GM03348 (cell line): ENCODE results near the gene GBA2.

Experiments used
- DNase-seq: peaks from one replicate; pipeline ENCODE4 v3.0.0; 2012; ENCODE audit warnings: low spot score

GBA2 gene

DNA sequence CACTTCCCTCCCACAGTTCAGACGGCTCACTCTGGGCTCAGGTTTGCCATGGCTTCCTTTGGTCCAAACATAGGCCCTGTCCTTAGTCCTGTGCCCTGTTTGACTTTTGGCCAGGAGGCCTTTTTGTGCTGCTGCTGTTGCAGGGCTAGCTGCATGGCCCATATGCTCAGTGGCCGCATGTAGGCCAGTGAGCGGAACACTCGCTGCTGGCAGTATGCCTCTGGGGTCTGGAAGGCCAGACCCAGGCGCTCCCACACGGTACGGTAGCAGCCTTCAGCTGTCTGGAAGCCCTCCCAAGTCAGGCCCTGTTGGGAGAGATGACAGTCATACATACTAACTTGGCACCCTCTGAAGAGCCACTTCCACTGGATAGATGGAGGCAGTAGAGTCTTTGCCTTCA is 11.9 kb downstream of the GBA2 start:
- DNase-seq: no peak

- DNase-seq: peak; percentile 82
Measured at GRCh38 chr9:35736201-35736633, 12.8 kb downstream of the GBA2 start.

GRCh38 chr9:35734096-35734495 is 14.9 kb downstream of the GBA2 start:
- no peak for DNase-seq

GRCh38 chr9:35732800-35733541 is 16.1 kb downstream of the GBA2 start:
- peak; percentile 57 for DNase-seq

- peak; percentile 97 for DNase-seq
Measured at GRCh38 chr9:35732185-35732799, 16.7 kb downstream of the GBA2 start, which contains the start of the genes CREB3 and TLN1. CREB3 (plus strand) TSS chr9:35732666; CDS start chr9:35732773, 107 bp downstream. TLN1 (minus strand) TSS chr9:35732195; CDS start chr9:35725694, 6,501 bp downstream.

DNA sequence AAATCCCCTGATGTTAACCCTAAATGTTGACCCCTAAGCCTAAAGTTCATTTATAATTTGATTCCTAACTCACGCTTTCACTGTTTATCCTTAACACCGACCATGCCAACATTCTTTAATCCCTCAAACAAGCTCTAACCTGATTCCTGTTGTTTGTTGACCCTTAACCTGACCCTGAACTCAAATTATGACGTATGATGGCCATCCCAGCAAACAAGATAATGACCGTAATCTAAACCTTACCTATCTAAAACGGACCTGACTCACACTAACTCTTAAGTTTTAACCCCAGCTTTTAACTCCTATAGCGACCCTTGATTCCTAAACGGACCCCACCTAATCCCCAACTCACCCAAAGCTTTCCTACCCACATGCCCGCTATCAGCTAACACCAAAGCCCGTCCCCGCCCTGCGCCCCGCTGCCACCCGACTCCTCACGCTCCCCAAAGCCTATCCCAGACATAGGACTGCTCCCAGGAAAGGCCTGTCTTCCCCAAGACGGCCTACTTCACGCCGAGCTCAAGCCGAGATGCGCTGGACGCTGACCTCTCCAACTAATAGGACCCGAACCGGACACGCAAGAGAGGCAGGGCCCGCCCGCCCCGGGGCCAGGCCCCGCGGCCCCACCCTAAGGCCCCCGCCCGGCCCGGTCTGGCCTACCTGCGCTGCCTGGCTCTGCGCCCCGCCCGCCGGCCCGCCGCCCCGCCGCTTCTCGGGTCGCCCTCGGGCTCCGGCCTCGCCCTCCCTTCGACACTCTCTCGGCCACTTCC is 17.4 kb downstream of the GBA2 start:
- DNase-seq: no peak

GRCh38 chr9:35730486-35730854 is 18.6 kb downstream of the GBA2 start:
- DNase-seq: no peak

DNA sequence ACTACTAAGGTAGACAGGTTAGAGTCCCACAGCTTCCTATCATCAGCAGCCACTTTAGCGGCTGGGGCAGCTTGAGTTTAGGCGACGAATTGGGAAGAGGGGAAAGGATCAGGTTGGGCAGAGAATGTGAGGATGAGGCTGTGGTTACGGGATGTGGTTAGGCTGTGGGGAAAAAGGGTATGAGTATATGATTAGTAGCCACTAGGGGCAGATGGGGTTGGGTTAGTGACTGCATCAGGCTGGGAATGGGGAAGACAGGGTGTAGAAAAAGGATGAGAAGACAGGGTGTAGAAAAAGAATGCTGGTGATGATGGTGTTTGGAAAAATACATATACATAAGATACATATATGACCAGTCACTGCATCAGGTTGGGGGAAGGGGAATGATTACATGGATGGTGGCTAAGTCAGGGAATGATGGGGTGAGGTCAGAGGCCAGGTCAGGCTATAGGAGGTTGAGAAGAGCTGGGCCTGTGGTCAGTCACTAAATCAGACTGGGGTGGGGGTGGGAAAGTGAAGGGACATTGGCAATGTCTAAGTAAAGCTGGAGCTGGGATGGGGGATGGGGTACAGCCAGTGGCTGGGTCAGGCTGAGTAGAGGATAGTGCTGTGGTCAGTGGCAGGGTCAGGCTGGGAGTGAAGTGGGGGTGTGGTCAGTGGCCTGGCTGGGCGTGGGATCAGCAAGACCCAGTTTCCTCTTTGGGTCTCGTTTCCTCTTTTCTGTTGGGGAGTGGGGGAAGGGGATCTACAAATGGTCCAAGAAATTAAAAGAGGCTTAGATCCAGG is 19.1 kb downstream of the GBA2 start:
- peak; percentile 90 for DNase-seq

GRCh38 chr9:35729101-35729500 is 19.9 kb downstream of the GBA2 start:
- DNase-seq: no peak

GRCh38 chr9:35728041-35728971 is 20.7 kb downstream of the GBA2 start:
- peak; percentile 92 for DNase-seq

GRCh38 chr9:35727676-35728040 is 21.4 kb downstream of the GBA2 start:
- DNase-seq: peak; percentile 40

DNA sequence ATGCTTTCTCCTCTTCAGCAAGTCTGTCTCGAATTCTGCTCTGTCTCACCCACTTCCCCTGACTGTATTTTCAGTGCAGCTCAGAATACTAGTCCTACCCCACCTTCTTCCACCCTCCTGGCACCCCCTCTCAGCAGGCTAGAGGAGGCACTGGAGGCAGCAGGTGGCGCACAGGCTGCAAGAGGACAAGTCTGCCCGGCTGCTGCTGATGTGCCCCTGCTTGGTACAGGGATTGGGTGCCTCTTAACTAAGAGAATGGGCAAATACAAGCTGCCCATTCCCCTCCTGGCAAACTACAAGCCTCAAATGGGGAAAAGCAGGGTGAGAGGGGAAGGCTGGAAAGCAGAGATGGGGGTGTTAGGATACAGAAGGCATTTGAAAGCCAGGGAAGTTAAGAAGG is 22.1 kb downstream of the GBA2 start:
- peak; percentile 62 for DNase-seq

GRCh38 chr9:35725362-35725761 is 23.7 kb downstream of the GBA2 start:
- DNase-seq: no peak

DNA sequence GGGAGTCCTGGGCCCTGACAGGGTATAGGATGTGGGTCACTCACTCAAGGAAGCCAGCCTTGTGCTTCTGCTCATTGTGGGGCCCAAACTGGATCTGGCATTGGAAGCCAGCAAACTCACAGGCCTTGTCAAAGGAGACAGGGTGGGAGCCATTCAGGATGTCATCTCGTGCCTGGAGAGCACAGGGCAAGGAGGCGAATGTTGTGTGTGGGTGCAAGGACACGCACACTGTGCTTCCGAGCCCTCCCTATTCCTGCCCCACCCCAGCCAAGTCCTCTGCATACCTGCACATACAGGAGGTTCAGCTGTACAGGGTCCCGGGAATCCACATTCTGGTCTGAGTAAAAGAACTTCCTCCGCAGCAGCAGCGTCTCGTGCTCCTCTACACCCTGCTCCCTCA is 25.1 kb downstream of the GBA2 start:
- DNase-seq: no peak

DNA sequence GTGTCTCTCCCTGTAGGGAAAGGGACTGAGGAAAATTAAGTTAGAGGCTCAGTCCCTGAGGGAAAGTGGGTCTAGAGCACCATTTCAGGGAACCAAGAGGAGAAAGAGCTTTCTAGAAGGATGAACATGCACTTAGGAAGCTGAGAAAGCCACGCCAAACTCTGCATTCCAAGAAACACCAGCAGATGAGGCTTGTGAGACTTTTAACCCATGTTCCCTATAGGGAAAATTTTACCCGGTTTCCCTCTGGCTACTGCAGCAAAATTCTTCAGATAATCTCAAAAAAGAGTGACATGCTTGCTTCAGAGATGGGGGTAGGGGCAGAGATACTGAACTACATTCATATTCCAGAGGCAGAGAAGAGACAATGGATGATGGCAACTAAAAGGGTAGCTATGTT is 25.6 kb downstream of the GBA2 start:
- no peak for DNase-seq

GRCh38 chr9:35719546-35719945 is 29.5 kb downstream of the GBA2 start:
- no peak for DNase-seq

GRCh38 chr9:35718721-35719511 is 30.1 kb downstream of the GBA2 start:
- DNase-seq: no peak

DNA sequence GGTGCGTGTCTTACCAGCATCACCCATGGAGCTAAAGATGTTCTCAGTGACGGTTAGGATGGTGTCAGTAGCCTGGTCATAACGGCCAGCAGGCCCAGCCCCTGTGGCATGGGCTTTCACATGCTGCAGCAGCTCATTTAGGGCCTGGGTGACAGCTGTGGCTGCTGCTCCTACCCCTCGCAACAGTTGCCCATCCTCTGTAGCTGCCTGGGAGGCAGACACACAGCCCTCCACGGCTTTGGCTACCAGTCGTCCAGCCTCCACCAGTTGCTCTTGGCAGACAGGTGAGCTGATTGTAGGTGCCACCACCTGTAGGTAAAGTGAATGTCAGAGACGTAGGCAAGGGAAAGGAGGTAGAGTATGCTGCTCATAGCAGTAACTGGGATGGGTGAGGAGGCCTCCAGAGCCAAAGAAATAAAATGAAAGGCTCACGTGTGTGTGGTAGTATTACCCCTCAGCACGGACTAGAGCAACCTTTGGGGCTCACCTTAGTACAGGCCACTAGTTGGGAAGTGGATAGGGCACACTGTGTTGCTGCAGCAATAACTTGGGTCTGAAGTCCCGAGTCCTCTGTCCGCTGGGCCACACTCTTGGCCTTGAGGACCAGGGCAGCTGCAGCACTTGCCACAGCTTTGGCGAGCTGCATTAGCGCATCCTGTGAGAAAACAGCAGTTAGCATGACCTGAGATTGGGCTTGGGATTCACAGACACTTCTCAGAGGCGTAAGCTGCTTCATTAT is 31.7 kb downstream of the GBA2 start:
- no peak for DNase-seq

- no peak for DNase-seq
Measured at GRCh38 chr9:35716230-35716629, 32.8 kb downstream of the GBA2 start.
